Sigmoid colon (tissue), 7 donors: ENCODE data around the gene ETV6. TPM values are rescaled to one million over a fixed set of nuclear protein-coding genes. Genes with fewer than 3 reads are reported as not detected.
"Not testable (repeated sequence)": the region's sequence is repeated elsewhere in the genome, so short reads cannot be mapped to it uniquely, and the experiment has no call there.

Experiments
- DNase-seq: peaks from one replicate; pipeline ENCODE4 v3.0.0-alpha.2; 2019
- H3K27ac ChIP-seq, 4 donors: fragments of 200-600 bp; sonication (generic); one replicate each; pipeline ENCODE4 v1.5.1; 2016 to 2019; ENCODE audit warnings: mild to moderate bottlenecking in 1 of 4
- H3K27me3 ChIP-seq, 3 donors: fragments of 200-600 bp; sonication (generic); one replicate each; pipeline ENCODE4 v1.5.1; 2019; ENCODE audit warnings: mild to moderate bottlenecking in 1 of 3
- H3K36me3 ChIP-seq, 4 donors: fragments of 200-600 bp; sonication (generic); one replicate each; pipeline ENCODE4 v1.5.1; 2016 to 2019
- H3K4me1 ChIP-seq, 4 donors: fragments of 200-600 bp; sonication (generic); one replicate each; pipeline ENCODE4 v1.5.1; 2017 to 2019
- H3K4me3 ChIP-seq, 4 donors: fragments of 200-600 bp; sonication (generic); one replicate each; pipeline ENCODE4 v1.5.1; 2017 to 2019; ENCODE audit warnings: mild to moderate bottlenecking in 2 of 4, moderate library complexity in 1 of 4
- H3K9me3 ChIP-seq, 4 donors: fragments of 200-600 bp in 3 of 4; sonication (generic) in 3 of 4; one replicate each; pipeline versions ENCODE4 v1.5.1 to v1.6.1; 2013 to 2019
- EP300 ChIP-seq, 4 donors: sonication (generic); formaldehyde crosslinking; IDR thresholded peaks; one replicate each; pipeline ENCODE4 v1.6.1; 2017; ENCODE audit warnings: antibody characterized with exemption in 4 of 4
- POLR2A ChIP-seq, 2 donors: fragments of 450-650 bp; IDR thresholded peaks; one replicate each; pipeline ENCODE4 v1.6.1; 2016; ENCODE audit warnings: antibody characterized with exemption in 2 of 2, mild to moderate bottlenecking in 2 of 2, moderate library complexity in 2 of 2
- POLR2AphosphoS5 ChIP-seq, 4 donors: sonication (generic); formaldehyde crosslinking; IDR thresholded peaks; one replicate each; pipeline ENCODE4 v1.6.1; 2017; ENCODE audit warnings: antibody characterized with exemption in 4 of 4
- WGBS, 2 donors: extraction: QIAGEN DNeasy Blood & Tissue Kit; methylation state at CpG; one replicate each; pipeline ENCODE4 v1.1.7; 2013; 5-methylcytosine and 5-hydroxymethylcytosine counted together
- intact Hi-C: fragments of 100-400 bp; cut with DNase I; formaldehyde crosslinking; loops from one replicate; pipeline ENCODE4 v1.15.1; 2023
- polyA plus RNA-seq, 3 donors: library from polyadenylated mRNA; stranded (reverse); fragments of 200-250 nt; gene quantifications; one replicate each; pipeline ENCODE4 v1.2.3, GENCODE V29; 2013
- total RNA-seq, 4 donors: library from RNA; depleted of rRNA; stranded (reverse); fragments of >200 nt; gene quantifications; one replicate each; pipeline ENCODE4 v1.1.0, GENCODE V29; 2016
- TF ChIP-seq, protein P1 (sequence below), 4 experiments: fragments of 450-650 bp in 3 of 4; fragments of 200-600 bp in 1 of 4; IDR thresholded peaks; one replicate each; pipeline ENCODE4 v1.5.1; 2016 to 2019; ENCODE audit warnings: antibody characterized with exemption in 4 of 4, mild to moderate bottlenecking in 3 of 4, moderate library complexity in 2 of 4
- donor health status: healthy with polysubstance abuse.
- donor health status: Bipolar disorder and iron deficiency.
- donor health status: healthy.

The ETV6 gene
- total and polyA plus RNA-seq, 7 donors: 8.4 to 35.2 (median 16.3) TPM

GRCh38 chr12:11628353-11628752 lies 21.1 kb upstream of the ETV6 start:
- H3K4me3 ChIP-seq: no peak overlapping the region
- H3K27me3 ChIP-seq: no peaks in the 10 kb centered on the region
- no peaks in the 10 kb centered on the region for H3K9me3 ChIP-seq
- DNase-seq: no peak
- TF ChIP-seq, protein P1, sequence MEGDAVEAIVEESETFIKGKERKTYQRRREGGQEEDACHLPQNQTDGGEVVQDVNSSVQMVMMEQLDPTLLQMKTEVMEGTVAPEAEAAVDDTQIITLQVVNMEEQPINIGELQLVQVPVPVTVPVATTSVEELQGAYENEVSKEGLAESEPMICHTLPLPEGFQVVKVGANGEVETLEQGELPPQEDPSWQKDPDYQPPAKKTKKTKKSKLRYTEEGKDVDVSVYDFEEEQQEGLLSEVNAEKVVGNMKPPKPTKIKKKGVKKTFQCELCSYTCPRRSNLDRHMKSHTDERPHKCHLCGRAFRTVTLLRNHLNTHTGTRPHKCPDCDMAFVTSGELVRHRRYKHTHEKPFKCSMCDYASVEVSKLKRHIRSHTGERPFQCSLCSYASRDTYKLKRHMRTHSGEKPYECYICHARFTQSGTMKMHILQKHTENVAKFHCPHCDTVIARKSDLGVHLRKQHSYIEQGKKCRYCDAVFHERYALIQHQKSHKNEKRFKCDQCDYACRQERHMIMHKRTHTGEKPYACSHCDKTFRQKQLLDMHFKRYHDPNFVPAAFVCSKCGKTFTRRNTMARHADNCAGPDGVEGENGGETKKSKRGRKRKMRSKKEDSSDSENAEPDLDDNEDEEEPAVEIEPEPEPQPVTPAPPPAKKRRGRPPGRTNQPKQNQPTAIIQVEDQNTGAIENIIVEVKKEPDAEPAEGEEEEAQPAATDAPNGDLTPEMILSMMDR (IDR thresholded peaks at IDR 0.05): no peak
- TF ChIP-seq EP300 (IDR thresholded peaks at IDR 0.05): no peak
- no peak for TF ChIP-seq POLR2AphosphoS5 (IDR thresholded peaks at IDR 0.05)
- TF ChIP-seq POLR2A (IDR thresholded peaks at IDR 0.05): no peak
- H3K4me1 ChIP-seq: peaks cover 0 to 2% (median 0%) of the 10 kb centered on the region in 4 donors
- H3K36me3 ChIP-seq: no peaks in the 10 kb centered on the region
- no peak overlapping the region for H3K27ac ChIP-seq
- intact Hi-C loops: no loop called here
- WGBS, 2 donors: 74 to 79% methylated on average over 7 of the region's 7 CpGs

DNA sequence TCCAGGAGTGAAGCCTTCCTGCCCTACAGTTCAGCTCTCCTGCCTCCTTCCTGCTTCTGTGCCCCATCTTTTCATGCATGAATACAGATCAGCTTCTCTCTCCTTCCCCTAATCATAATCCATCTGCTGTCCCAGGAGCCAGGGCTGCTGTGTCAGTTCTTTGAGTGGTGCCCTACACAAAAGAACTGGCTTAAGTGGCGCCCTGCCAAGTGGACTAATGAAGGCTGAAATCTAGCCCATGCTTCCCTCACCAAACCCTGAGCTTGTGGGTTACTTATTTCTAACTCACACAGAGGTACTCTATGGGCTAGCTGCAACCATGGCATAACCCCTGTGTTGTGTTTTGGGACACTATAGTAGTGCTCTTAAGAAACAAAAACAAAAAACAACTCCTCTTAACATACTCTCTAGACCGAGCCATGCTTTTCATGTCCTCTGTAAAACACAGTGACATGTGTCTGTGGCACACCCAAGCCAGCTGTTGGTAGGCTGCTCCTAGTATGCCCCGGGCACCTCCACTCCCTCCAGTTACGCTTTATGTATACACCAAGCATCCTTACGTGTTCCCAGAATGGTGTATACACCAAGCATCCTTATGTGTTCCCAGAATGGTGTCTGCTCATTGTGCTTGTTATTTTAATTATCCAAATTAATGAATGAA lies 19.3 kb upstream of the ETV6 start:
- TF ChIP-seq POLR2AphosphoS5 (IDR thresholded peaks at IDR 0.05) (no peak), POLR2A (IDR thresholded peaks at IDR 0.05) (no peak), EP300 (IDR thresholded peaks at IDR 0.05) (no peak)
- TF ChIP-seq, protein P1 (IDR thresholded peaks at IDR 0.05): no peak
- WGBS, 2 donors: 40 to 78% methylated on average over 5 of the region's 5 CpGs

GRCh38 chr12:11631288-11631687 lies 18.2 kb upstream of the ETV6 start:
- H3K4me3 ChIP-seq: no peak overlapping the region
- H3K27me3 ChIP-seq: no peaks in the 10 kb centered on the region
- intact Hi-C loops: no loop called here
- no peaks in the 10 kb centered on the region for H3K9me3 ChIP-seq
- 73 to 80% methylated on average over 1 of the region's 1 CpG for WGBS, 2 donors
- no peaks in the 10 kb centered on the region for H3K36me3 ChIP-seq
- H3K27ac ChIP-seq: no peak overlapping the region
- no peak for TF ChIP-seq POLR2A (IDR thresholded peaks at IDR 0.05)
- no peak for TF ChIP-seq EP300 (IDR thresholded peaks at IDR 0.05)
- TF ChIP-seq, protein P1 (IDR thresholded peaks at IDR 0.05): no peak
- TF ChIP-seq POLR2AphosphoS5 (IDR thresholded peaks at IDR 0.05): no peak
- DNase-seq: no peak
- H3K4me1 ChIP-seq: no peaks in the 10 kb centered on the region

More for the DNA sequence above, 19.3 kb upstream of the ETV6 start:
- intact Hi-C loops: no loop called here
- no peaks in the 10 kb centered on the region for H3K9me3 ChIP-seq
- no peaks in the 10 kb centered on the region for H3K27me3 ChIP-seq
- no peak for DNase-seq
- no peaks in the 10 kb centered on the region for H3K4me1 ChIP-seq
- no peak overlapping the region for H3K4me3 ChIP-seq
- H3K36me3 ChIP-seq: no peaks in the 10 kb centered on the region
- H3K27ac ChIP-seq: no peak overlapping the region

DNA sequence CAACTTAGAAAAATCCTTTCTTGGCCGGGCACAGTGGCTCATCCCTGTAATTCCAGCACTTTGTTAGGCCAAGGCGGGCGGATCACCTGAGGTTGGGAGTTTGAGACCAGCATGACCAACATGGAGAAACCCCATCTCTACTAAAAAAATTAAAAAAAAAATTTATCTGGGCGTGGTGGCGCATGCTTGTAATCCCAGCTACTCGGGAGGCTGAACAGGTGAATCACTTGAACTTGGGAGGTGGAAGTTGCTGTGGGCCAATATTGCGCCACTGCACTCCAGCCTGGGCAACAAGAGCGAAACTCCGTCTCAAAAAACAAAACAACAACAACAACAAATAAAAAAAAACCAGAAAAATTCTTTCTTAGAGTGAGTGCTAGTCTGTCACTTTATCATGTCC lies 17.6 kb upstream of the ETV6 start:
- DNase-seq, H3K36me3 ChIP-seq, H3K9me3 ChIP-seq, intact Hi-C loops, H3K4me1 ChIP-seq, H3K27me3 ChIP-seq, H3K27ac ChIP-seq, H3K4me3 ChIP-seq: not testable (repeated sequence)
- WGBS, 2 donors: 94 to 95% methylated on average over 9 of the region's 9 CpGs

DNA sequence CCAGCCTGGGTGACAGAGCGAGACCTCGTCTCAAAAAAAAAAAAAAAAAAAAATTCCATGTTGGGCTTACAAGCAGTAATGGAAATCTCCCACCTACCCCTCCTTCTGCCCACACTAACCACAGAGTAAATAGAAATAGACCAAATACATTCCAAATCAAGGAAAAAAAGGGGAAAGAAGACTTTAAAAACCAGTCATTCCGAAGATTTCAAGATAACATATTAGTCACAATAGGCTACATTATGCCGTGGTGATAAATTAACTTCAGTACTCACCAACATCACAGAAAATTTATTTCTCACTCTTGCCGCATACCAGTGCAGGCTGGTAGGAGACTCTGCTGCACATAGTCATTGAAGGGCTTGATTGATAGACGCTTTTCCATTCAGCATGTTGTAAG lies 15.5 kb upstream of the ETV6 start:
- Histone ChIP-seq H3K36me3 (no peaks in the 10 kb centered on the region), H3K4me3 (no peak overlapping the region), H3K9me3 (no peaks in the 10 kb centered on the region), H3K27me3 (no peaks in the 10 kb centered on the region), H3K4me1 (no peaks in the 10 kb centered on the region), H3K27ac (no peak overlapping the region)
- intact Hi-C loops: no loop called here
- 76 to 81% methylated on average over 6 of the region's 6 CpGs for WGBS, 2 donors
- DNase-seq: no peak
- TF ChIP-seq EP300 (IDR thresholded peaks at IDR 0.05) (no peak), POLR2A (IDR thresholded peaks at IDR 0.05) (no peak), POLR2AphosphoS5 (IDR thresholded peaks at IDR 0.05) (no peak)
- TF ChIP-seq, protein P1 (IDR thresholded peaks at IDR 0.05): no peak
